ENCODE results near the gene SAFB2. TPM values are rescaled to one million over a fixed set of nuclear protein-coding genes. Genes with fewer than 3 reads are reported as not detected.

The SAFB2 gene
- total and polyA plus RNA-seq, 9 of the 15 experiments (the other 6 are each of a cell fraction or from before 2014, with no cell fraction given) = 4.5 to 103 (median 47.3) TPM

DNA sequence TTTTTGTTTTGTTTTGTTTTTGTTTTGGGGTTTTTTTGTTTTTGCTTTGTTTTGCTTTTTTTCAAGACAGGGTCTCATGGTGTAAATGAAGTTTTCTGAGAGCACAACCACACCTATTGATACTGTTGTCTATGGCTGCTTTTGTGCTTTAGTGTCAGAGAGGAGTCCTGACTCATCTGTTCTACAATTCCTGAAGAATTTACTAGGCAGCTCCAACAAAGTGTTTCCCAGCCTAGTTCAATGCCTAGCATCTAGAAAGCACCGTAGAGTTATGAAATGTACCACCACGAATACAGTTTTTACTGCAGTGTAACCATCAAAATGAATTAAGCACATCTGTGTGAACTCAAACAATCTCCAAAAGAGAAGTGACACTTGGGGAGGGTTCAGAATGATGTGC is 21.5 kb upstream of the SAFB2 start (continued):
- no peak for TF ChIP-seq ZNF609 (CRISPR knock-in tag; IDR thresholded peaks at IDR 0.05; ENCODE audit: borderline replicate concordance)

GRCh38 chr19:5643060-5643459 is 20.5 kb upstream of the SAFB2 start:
- no peak overlapping the region for H2AFZ ChIP-seq (ENCODE audit: low read depth, low read length)
- ChIA-PET POLR2A (interaction anchor here (0.8 to 1.1 kb wide), 3 partner anchors 22 to 40 kb away, joined by 3 read pairs; no protein-coding TSS in a partner anchor), CTCF (ENCODE audit: low intra/inter-chr PET ratio) (no interaction called here)
- ATAC-seq = no peak
- H3K79me2 ChIP-seq (ENCODE audit: control insufficient read depth, insufficient read depth, low read length) = peaks cover 88% of the 10 kb centered on the region
- no peak overlapping the region for H3K4me2 ChIP-seq (ENCODE audit: insufficient read depth, low read length)
- peaks cover 29% of the 10 kb centered on the region for H4K20me1 ChIP-seq (replicated peaks; ENCODE audit: control insufficient read depth, insufficient read depth, low read length)
- H3K9ac ChIP-seq (ENCODE audit: insufficient read depth in 1 of 2, low read depth in 2 of 2, low read length in 2 of 2) = no peak overlapping the region
- 100% methylated on average over 4 of the region's 4 CpGs for WGBS (ENCODE audit: insufficient coverage, low coverage, missing lambda C conversion rate)
- intact Hi-C loops (cut with micrococcal nuclease) (no loop called here), in situ Hi-C loops (cut with MboI) (no loop called here)
- FAIRE-seq = no peak
- H3K9me1 ChIP-seq (ENCODE audit: control insufficient read depth, insufficient read depth, low read length) = peaks cover 8% of the 10 kb centered on the region
- no peak overlapping the region for H3K4me3 ChIP-seq
- H3K27me3 ChIP-seq (ENCODE audit: control insufficient read depth in 2 of 2, insufficient read depth in 2 of 2, low read length in 2 of 2) = no peaks in the 10 kb centered on the region
- H3K27ac ChIP-seq (ENCODE audit: extremely low read depth, low read depth, low read length) = no peak overlapping the region
- no peaks in the 10 kb centered on the region for H3K9me3 ChIP-seq (replicated peaks; ENCODE audit: control insufficient read depth, insufficient read depth, low read depth, low read length)
- no peaks in the 10 kb centered on the region for H3K4me1 ChIP-seq (replicated peaks in 1 of 2; ENCODE audit: control insufficient read depth in 2 of 2, insufficient read depth in 2 of 2, low read length in 2 of 2)
- no peak for DNase-seq (ENCODE audit: extremely low read depth in 1 of 4, low spot score in 3 of 4)
- peaks cover 91% of the 10 kb centered on the region for H3K36me3 ChIP-seq (ENCODE audit: control insufficient read depth, insufficient read depth, low read length)
- BruUV-seq (replicated peaks) = no TSS peak
- TF ChIP-seq ARHGAP35 (IDR thresholded peaks at IDR 0.05; ENCODE audit: partially characterized antibody) (no peak), NRF1 (conservative IDR thresholded peaks at IDR 0.05 in 1 of 2, IDR thresholded peaks at IDR 0.05 in 1 of 2) (no peak), ZNF23 (CRISPR knock-in tag; IDR thresholded peaks at IDR 0.05) (no peak), MLLT1 (IDR thresholded peaks at IDR 0.05) (no peak), ZNF717 (CRISPR knock-in tag; IDR thresholded peaks at IDR 0.05) (no peak), NFIX (CRISPR knock-in tag; IDR thresholded peaks at IDR 0.05; ENCODE audit: low read depth) (no peak), CEBPB (tag; IDR thresholded peaks at IDR 0.05) (no peak), SIN3A (IDR thresholded peaks at IDR 0.05; ENCODE audit: borderline replicate concordance in 2 of 2, control insufficient read depth in 1 of 2, low read depth in 2 of 2, low read length in 2 of 2) (no peak)
- TF ChIP-seq, protein P1, sequence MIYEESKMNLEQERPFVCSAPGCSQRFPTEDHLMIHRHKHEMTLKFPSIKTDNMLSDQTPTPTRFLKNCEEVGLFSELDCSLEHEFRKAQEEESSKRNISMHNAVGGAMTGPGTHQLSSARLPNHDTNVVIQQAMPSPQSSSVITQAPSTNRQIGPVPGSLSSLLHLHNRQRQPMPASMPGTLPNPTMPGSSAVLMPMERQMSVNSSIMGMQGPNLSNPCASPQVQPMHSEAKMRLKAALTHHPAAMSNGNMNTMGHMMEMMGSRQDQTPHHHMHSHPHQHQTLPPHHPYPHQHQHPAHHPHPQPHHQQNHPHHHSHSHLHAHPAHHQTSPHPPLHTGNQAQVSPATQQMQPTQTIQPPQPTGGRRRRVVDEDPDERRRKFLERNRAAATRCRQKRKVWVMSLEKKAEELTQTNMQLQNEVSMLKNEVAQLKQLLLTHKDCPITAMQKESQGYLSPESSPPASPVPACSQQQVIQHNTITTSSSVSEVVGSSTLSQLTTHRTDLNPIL (CRISPR knock-in tag; IDR thresholded peaks at IDR 0.05) = no peak
- TF ChIP-seq, protein P2, sequence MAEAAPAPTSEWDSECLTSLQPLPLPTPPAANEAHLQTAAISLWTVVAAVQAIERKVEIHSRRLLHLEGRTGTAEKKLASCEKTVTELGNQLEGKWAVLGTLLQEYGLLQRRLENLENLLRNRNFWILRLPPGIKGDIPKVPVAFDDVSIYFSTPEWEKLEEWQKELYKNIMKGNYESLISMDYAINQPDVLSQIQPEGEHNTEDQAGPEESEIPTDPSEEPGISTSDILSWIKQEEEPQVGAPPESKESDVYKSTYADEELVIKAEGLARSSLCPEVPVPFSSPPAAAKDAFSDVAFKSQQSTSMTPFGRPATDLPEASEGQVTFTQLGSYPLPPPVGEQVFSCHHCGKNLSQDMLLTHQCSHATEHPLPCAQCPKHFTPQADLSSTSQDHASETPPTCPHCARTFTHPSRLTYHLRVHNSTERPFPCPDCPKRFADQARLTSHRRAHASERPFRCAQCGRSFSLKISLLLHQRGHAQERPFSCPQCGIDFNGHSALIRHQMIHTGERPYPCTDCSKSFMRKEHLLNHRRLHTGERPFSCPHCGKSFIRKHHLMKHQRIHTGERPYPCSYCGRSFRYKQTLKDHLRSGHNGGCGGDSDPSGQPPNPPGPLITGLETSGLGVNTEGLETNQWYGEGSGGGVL (CRISPR knock-in tag; IDR thresholded peaks at IDR 0.05) = no peak

All from K562 (cell line).